CD14-positive monocyte (primary cell): ENCODE measurements around the gene RSBN1. TPM values are rescaled to one million over a fixed set of nuclear protein-coding genes. Genes with fewer than 3 reads are reported as not detected.

Experiments used
- DNase-seq, 3 donors: peaks; one replicate each; pipeline ENCODE4 v3.0.0-alpha.2; 2011 to 2022
- H2AFZ ChIP-seq: 2 replicates; pipeline ENCODE4 v1.6.0; 2012; ENCODE audit warnings: mild to moderate bottlenecking, low read depth, low read length, inconsistent platforms; ENCODE audit not compliant: insufficient read depth, poor library complexity, severe bottlenecking
- H3K27ac ChIP-seq, 2 donors: 1 replicate in 1 of 2; 2 replicates in 1 of 2; pipeline ENCODE4 v1.5.1; 2012 to 2013; ENCODE audit warnings: low read length in 2 of 2, control low read depth in 1 of 2, inconsistent platforms in 1 of 2, low read depth in 1 of 2, mild to moderate bottlenecking in 1 of 2
- H3K27me3 ChIP-seq, 2 donors: one replicate each; pipeline versions ENCODE4 v1.6.0 to v1.6.1; 2011 to 2013; ENCODE audit warnings: low read length in 2 of 2; ENCODE audit not compliant: control insufficient read depth in 2 of 2, insufficient read depth in 2 of 2
- H3K36me3 ChIP-seq, 2 donors: replicated peaks in 1 of 2; 1 replicate in 1 of 2; 2 replicates in 1 of 2; pipeline versions ENCODE4 v1.5.1 to v1.6.1; 2012 to 2013; ENCODE audit warnings: low read length in 2 of 2, control low read depth in 1 of 2, inconsistent platforms in 1 of 2, mild to moderate bottlenecking in 1 of 2; ENCODE audit not compliant: insufficient read depth in 2 of 2, control insufficient read depth in 1 of 2
- H3K4me1 ChIP-seq, 2 donors: 1 replicate in 1 of 2; 2 replicates in 1 of 2; pipeline versions ENCODE4 v1.5.1 to v1.6.1; 2012 to 2013; ENCODE audit warnings: low read length in 2 of 2, control low read depth in 1 of 2, inconsistent platforms in 1 of 2, mild to moderate bottlenecking in 1 of 2, moderate library complexity in 1 of 2; ENCODE audit not compliant: insufficient read depth in 2 of 2, control insufficient read depth in 1 of 2
- H3K4me2 ChIP-seq: replicated peaks from 2 replicates; pipeline ENCODE3; 2012; ENCODE audit warnings: low read length, moderate library complexity, mild to moderate bottlenecking; ENCODE audit not compliant: poor library complexity, severe bottlenecking; ENCODE audit errors: extremely low read depth
- H3K4me3 ChIP-seq, 3 experiments: fragments of 200-600 bp in 1 of 3; sonication (generic) in 1 of 3; replicated peaks in 1 of 3; 1 replicate in 2 of 3; 2 replicates in 1 of 3; pipeline ENCODE4 v1.5.1; 2011 to 2013; ENCODE audit warnings: low read length in 3 of 3, mild to moderate bottlenecking in 3 of 3, control low read depth in 2 of 3, low read depth in 2 of 3, inconsistent platforms in 1 of 3, moderate library complexity in 1 of 3
- H3K79me2 ChIP-seq: 2 replicates; pipeline ENCODE4 v1.6.0; 2012; ENCODE audit warnings: mild to moderate bottlenecking, control low read depth, inconsistent platforms, low read length, moderate library complexity; ENCODE audit not compliant: insufficient read depth
- H3K9ac ChIP-seq: 2 replicates; pipeline ENCODE4 v1.6.0; 2017; ENCODE audit warnings: low read length, mild to moderate bottlenecking; ENCODE audit not compliant: insufficient read depth, poor library complexity, severe bottlenecking
- H3K9me3 ChIP-seq, 2 donors: replicated peaks in 1 of 2; 1 replicate in 1 of 2; 2 replicates in 1 of 2; pipeline versions ENCODE4 v1.5.1 to v1.6.1; 2012 to 2013; ENCODE audit warnings: low read length in 2 of 2, control low read depth in 1 of 2; ENCODE audit not compliant: control insufficient read depth in 1 of 2, insufficient read depth in 1 of 2
- H4K20me1 ChIP-seq: 2 replicates; pipeline ENCODE4 v1.6.0; 2012; ENCODE audit warnings: mild to moderate bottlenecking, low read length, control low read depth, moderate library complexity; ENCODE audit not compliant: insufficient read depth
- H3K27ac Mint-ChIP-seq, 7 donors: one replicate each; pipeline ENCODE4 v1.8.0; 2020; ENCODE audit warnings: mild to moderate bottlenecking in 7 of 7, mixed read lengths in 7 of 7, moderate library complexity in 6 of 7, inconsistent platforms in 2 of 7
- H3K27me3 Mint-ChIP-seq, 3 donors: one replicate each; pipeline ENCODE4 v1.8.0; 2021 to 2022; ENCODE audit warnings: low read depth in 3 of 3, mild to moderate bottlenecking in 3 of 3, mixed read lengths in 3 of 3, moderate library complexity in 3 of 3, inconsistent platforms in 1 of 3
- H3K36me3 Mint-ChIP-seq, 2 donors: one replicate each; pipeline ENCODE4 v1.8.0; 2020; ENCODE audit warnings: mixed read lengths in 2 of 2, inconsistent platforms in 1 of 2, mild to moderate bottlenecking in 1 of 2
- H3K4me1 Mint-ChIP-seq: one replicate; pipeline ENCODE4 v1.8.0; 2020; ENCODE audit warnings: mild to moderate bottlenecking, mixed read lengths
- H3K4me3 Mint-ChIP-seq, 2 donors: one replicate each; pipeline ENCODE4 v1.8.0; 2020; ENCODE audit warnings: mild to moderate bottlenecking in 2 of 2, mixed read lengths in 2 of 2, moderate library complexity in 1 of 2
- H3K9me3 Mint-ChIP-seq, 7 donors: one replicate each; pipeline ENCODE4 v1.8.0; 2020 to 2022; ENCODE audit warnings: mixed read lengths in 7 of 7, mild to moderate bottlenecking in 6 of 7, moderate library complexity in 6 of 7, inconsistent platforms in 2 of 7
- CTCF ChIP-seq: fragments of 200-600 bp; IDR thresholded peaks from one replicate; pipeline ENCODE4 v1.8.0; 2022; ENCODE audit warnings: antibody characterized with exemption, mild to moderate bottlenecking
- WGBS: methylation state at CpG from one replicate; pipeline ENCODE4 v1.1.5; 2013; ENCODE audit warnings: missing lambda C conversion rate; ENCODE audit not compliant: insufficient coverage; 5-methylcytosine and 5-hydroxymethylcytosine counted together
- intact Hi-C, 2 donors: fragments of 100-400 bp; cut with micrococcal nuclease; formaldehyde crosslinking; loops; one replicate each; pipeline versions ENCODE4 v1.15.0 to v1.15.1; 2023
- polyA plus RNA-seq, 3 donors: library from polyadenylated mRNA; depleted of rRNA in 1 of 3; unstranded in 2 of 3; stranded (reverse) in 1 of 3; fragments of 300-500 nt in 2 of 3; fragments of >200 nt in 1 of 3; fragmentation: Illumina TruSeq in 2 of 3; gene quantifications; 1 replicate in 2 of 3; 2 replicates in 1 of 3; pipeline ENCODE4 v1.2.3, GENCODE V29; 2012 to 2021

Gene RSBN1
- polyA plus RNA-seq, 3 donors, result 6.5 to 9.0 (median 8.9) TPM

GRCh38 chr1:113782406-113782805 is 29.9 kb downstream of the RSBN1 start:
- peaks cover 52% of the 10 kb centered on the region for H4K20me1 ChIP-seq
- intact Hi-C loops, result no loop called here
- peak overlapping the region in 1 of 2 donors; percentile 49 for H3K27ac ChIP-seq
- Mint-ChIP-seq H3K36me3 (peaks cover 18 to 20% of the 10 kb centered on the region in 2 donors), H3K4me3 (no peak overlapping the region), H3K27me3 (no peaks in the 10 kb centered on the region), H3K4me1 (peaks cover 5% of the 10 kb centered on the region), H3K9me3 (no peaks in the 10 kb centered on the region), H3K27ac (peak overlapping the region in 2 of 7 donors; percentile 89 to 90)
- H3K79me2 ChIP-seq, result peaks cover 83% of the 10 kb centered on the region
- no peak for TF ChIP-seq CTCF
- no peak overlapping the region for H2AFZ ChIP-seq
- peak in 1 of 3 donors; percentile 12 for DNase-seq
- peaks cover 38 to 49% of the 10 kb centered on the region in 2 donors for H3K4me1 ChIP-seq
- WGBS, result no CpG with 5 or more reads among the region's 2 CpGs
- no peak overlapping the region for H3K4me2 ChIP-seq
- H3K9ac ChIP-seq, result no peak overlapping the region
- peaks cover 0 to 6% of the 10 kb centered on the region in 2 donors for H3K36me3 ChIP-seq
- H3K27me3 ChIP-seq, result no peaks in the 10 kb centered on the region
- no peak overlapping the region for H3K4me3 ChIP-seq
- no peaks in the 10 kb centered on the region for H3K9me3 ChIP-seq

GRCh38 chr1:113780374-113781146 is 31.7 kb downstream of the RSBN1 start:
- no peak for DNase-seq
- Histone ChIP-seq H3K79me2 (peaks cover 68% of the 10 kb centered on the region), H3K4me1 (peaks cover 38 to 49% of the 10 kb centered on the region in 2 donors), H3K27me3 (no peaks in the 10 kb centered on the region), H3K36me3 (peaks cover 11 to 16% of the 10 kb centered on the region in 2 donors), H2AFZ (no peak overlapping the region), H3K9ac (no peak overlapping the region), H3K4me2 (no peak overlapping the region), H3K9me3 (no peaks in the 10 kb centered on the region), H3K4me3 (no peak overlapping the region), H4K20me1 (peaks cover 52% of the 10 kb centered on the region), H3K27ac (peak overlapping the region in 1 of 2 donors; percentile 31)
- no peak for TF ChIP-seq CTCF
- 11% methylated on average over 4 of the region's 5 CpGs for WGBS
- Mint-ChIP-seq H3K27ac (no peak overlapping the region), H3K4me3 (no peak overlapping the region), H3K9me3 (no peaks in the 10 kb centered on the region), H3K36me3 (peaks cover 17 to 26% of the 10 kb centered on the region in 2 donors), H3K4me1 (peaks cover 5% of the 10 kb centered on the region), H3K27me3 (no peaks in the 10 kb centered on the region)
- intact Hi-C loops, result no loop called here
